ENCODE data around the gene ST3GAL4.

Gene ST3GAL4

GRCh38 chr11:126357969-126358762, 2.7 kb downstream of the ST3GAL4 start:
- no peak for TF ChIP-seq CTCF (IDR thresholded peaks at IDR 0.05; ENCODE audit: borderline replicate concordance, control extremely low read depth, extremely low read depth, insufficient read depth, missing control alignments)
- DNase-seq (ENCODE audit: low spot score), result peak; percentile 25
- in situ Hi-C loops (cut with MboI; ENCODE audit: low sequenced_read_pairs, unreplicated experiment), result no loop called here

GRCh38 chr11:126358763-126359160, 3.3 kb downstream of the ST3GAL4 start:
- DNase-seq (ENCODE audit: low spot score), result peak; percentile 23
- in situ Hi-C loops (cut with MboI; ENCODE audit: low sequenced_read_pairs, unreplicated experiment), result no loop called here

GRCh38 chr11:126359431-126360048, 4.1 kb downstream of the ST3GAL4 start:
- no peak for TF ChIP-seq CTCF (IDR thresholded peaks at IDR 0.05; ENCODE audit: borderline replicate concordance, control extremely low read depth, extremely low read depth, insufficient read depth, missing control alignments)
- DNase-seq (ENCODE audit: low spot score), result no peak
- in situ Hi-C loops (cut with MboI; ENCODE audit: low sequenced_read_pairs, unreplicated experiment), result no loop called here

More at GRCh38 chr11:126358763-126359160, 3.3 kb downstream of the ST3GAL4 start:
- TF ChIP-seq CTCF (IDR thresholded peaks at IDR 0.05; ENCODE audit: borderline replicate concordance, control extremely low read depth, extremely low read depth, insufficient read depth, missing control alignments), result no peak

GRCh38 chr11:126360049-126360446, 4.6 kb downstream of the ST3GAL4 start:
- no peak for TF ChIP-seq CTCF (IDR thresholded peaks at IDR 0.05; ENCODE audit: borderline replicate concordance, control extremely low read depth, extremely low read depth, insufficient read depth, missing control alignments)
- in situ Hi-C loops (cut with MboI; ENCODE audit: low sequenced_read_pairs, unreplicated experiment), result no loop called here
- no peak for DNase-seq (ENCODE audit: low spot score)

GRCh38 chr11:126361400-126361799, 5.9 kb downstream of the ST3GAL4 start:
- DNase-seq (ENCODE audit: low spot score), result no peak
- in situ Hi-C loops (cut with MboI; ENCODE audit: low sequenced_read_pairs, unreplicated experiment), result no loop called here
- no peak for TF ChIP-seq CTCF (IDR thresholded peaks at IDR 0.05; ENCODE audit: borderline replicate concordance, control extremely low read depth, extremely low read depth, insufficient read depth, missing control alignments)

- no peak for DNase-seq (ENCODE audit: low spot score)
- TF ChIP-seq CTCF (IDR thresholded peaks at IDR 0.05; ENCODE audit: borderline replicate concordance, control extremely low read depth, extremely low read depth, insufficient read depth, missing control alignments), result no peak
- in situ Hi-C loops (cut with MboI; ENCODE audit: low sequenced_read_pairs, unreplicated experiment), result no loop called here
Measured at GRCh38 chr11:126362879-126363655, 7.6 kb downstream of the ST3GAL4 start.
